B cell (primary cell): Measurements from ENCODE around the gene PHAX.

Experiments
- EZH2 ChIP-seq: IDR thresholded peaks from 2 replicates; pipeline ENCODE4 v1.6.1; 2012; ENCODE audit warnings: borderline replicate concordance, low read depth, mild to moderate bottlenecking, moderate library complexity, low read length; ENCODE audit not compliant: insufficient read depth, poor library complexity, severe bottlenecking
- TF ChIP-seq, protein P1 (sequence below): fragments of 200-600 bp; IDR thresholded peaks from one replicate; pipeline ENCODE4 v1.8.0; 2022; ENCODE audit warnings: antibody characterized with exemption, mild to moderate bottlenecking

DNA sequence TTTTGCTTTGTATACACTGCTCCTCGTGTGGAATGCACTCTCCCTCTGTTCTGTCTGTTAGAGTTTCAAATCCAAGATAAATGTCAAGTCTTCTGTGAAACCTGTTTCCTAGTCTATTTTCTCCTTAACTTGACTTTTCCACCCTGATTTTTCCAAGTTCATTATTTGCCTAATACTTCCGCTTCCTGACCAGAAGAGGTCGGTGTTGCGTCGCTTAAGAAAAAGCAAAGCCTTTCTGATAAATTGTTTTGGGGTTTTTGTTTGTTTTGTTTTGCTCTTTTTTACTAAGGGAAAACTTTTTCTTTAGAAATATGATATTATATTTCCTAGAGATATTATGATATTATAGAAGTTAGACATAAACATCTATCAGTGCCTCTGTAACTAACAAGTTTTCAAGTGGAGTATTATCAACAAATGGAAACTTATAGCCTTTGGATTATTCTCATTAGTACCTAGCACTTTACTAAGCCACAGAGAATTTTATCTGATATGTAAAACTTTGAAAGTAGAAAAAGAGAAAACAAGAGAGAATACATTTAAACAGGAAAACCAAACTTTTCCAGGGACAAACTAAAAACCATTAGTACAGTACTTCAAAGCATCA lies 55.8 kb downstream of the PHAX start:
- TF ChIP-seq, protein P1, sequence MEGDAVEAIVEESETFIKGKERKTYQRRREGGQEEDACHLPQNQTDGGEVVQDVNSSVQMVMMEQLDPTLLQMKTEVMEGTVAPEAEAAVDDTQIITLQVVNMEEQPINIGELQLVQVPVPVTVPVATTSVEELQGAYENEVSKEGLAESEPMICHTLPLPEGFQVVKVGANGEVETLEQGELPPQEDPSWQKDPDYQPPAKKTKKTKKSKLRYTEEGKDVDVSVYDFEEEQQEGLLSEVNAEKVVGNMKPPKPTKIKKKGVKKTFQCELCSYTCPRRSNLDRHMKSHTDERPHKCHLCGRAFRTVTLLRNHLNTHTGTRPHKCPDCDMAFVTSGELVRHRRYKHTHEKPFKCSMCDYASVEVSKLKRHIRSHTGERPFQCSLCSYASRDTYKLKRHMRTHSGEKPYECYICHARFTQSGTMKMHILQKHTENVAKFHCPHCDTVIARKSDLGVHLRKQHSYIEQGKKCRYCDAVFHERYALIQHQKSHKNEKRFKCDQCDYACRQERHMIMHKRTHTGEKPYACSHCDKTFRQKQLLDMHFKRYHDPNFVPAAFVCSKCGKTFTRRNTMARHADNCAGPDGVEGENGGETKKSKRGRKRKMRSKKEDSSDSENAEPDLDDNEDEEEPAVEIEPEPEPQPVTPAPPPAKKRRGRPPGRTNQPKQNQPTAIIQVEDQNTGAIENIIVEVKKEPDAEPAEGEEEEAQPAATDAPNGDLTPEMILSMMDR, result peak; percentile 89
- no peak for TF ChIP-seq EZH2
